Central memory CD8-positive, alpha-beta T cell (primary cell): ENCODE data around the gene NAV1.
"Not testable (repeated sequence)": the region's sequence is repeated elsewhere in the genome, so short reads cannot be mapped to it uniquely, and the experiment has no call there.

Experiments
- ATAC-seq: fragments of 150-1000 bp; cut with Tn5 transposase; replicated peaks from 2 replicates; pipeline ENCODE4 v1.10.0; 2022; ENCODE audit warnings: mild to moderate bottlenecking, moderate FRiP score, moderate number of reproducible peaks; ENCODE audit not compliant: poor library complexity, severe bottlenecking; ENCODE audit errors: extremely low read depth
- DNase-seq, 2 donors: peaks; one replicate each; pipeline ENCODE4 v3.0.0; 2021; ENCODE audit warnings: low spot score in 2 of 2
- H3K27ac Mint-ChIP-seq: one replicate; pipeline ENCODE4 v1.8.0; 2022; ENCODE audit warnings: low read depth, mild to moderate bottlenecking, moderate library complexity, mixed read lengths
- H3K27me3 Mint-ChIP-seq: one replicate; pipeline ENCODE4 v1.8.0; 2022; ENCODE audit warnings: mixed read lengths
- H3K36me3 Mint-ChIP-seq: one replicate; pipeline ENCODE4 v1.8.0; 2022; ENCODE audit warnings: mild to moderate bottlenecking, moderate library complexity, mixed read lengths; ENCODE audit not compliant: insufficient read depth
- H3K4me1 Mint-ChIP-seq: one replicate; pipeline ENCODE4 v1.8.0; 2022; ENCODE audit warnings: mixed read lengths
- H3K4me3 Mint-ChIP-seq: one replicate; pipeline ENCODE4 v1.8.0; 2022; ENCODE audit warnings: mild to moderate bottlenecking, moderate library complexity, mixed read lengths
- H3K9me3 Mint-ChIP-seq: one replicate; pipeline ENCODE4 v1.8.0; 2022; ENCODE audit warnings: mixed read lengths

The NAV1 gene

GRCh38 chr1:201516511-201517127, 22.3 kb upstream of the NAV1 start:
- H3K27me3 Mint-ChIP-seq = no peaks in the 10 kb centered on the region
- H3K36me3 Mint-ChIP-seq = peaks cover 7% of the 10 kb centered on the region
- no peak for ATAC-seq

GRCh38 chr1:201517631-201518030, 21.3 kb upstream of the NAV1 start:
- peaks cover 9% of the 10 kb centered on the region for H3K36me3 Mint-ChIP-seq
- no peaks in the 10 kb centered on the region for H3K4me1 Mint-ChIP-seq
- H3K4me3 Mint-ChIP-seq = no peak overlapping the region
- no peak overlapping the region for H3K27ac Mint-ChIP-seq
- H3K27me3 Mint-ChIP-seq = no peaks in the 10 kb centered on the region
- ATAC-seq (no peak), DNase-seq (no peak)
- H3K9me3 Mint-ChIP-seq = no peaks in the 10 kb centered on the region

More at GRCh38 chr1:201516511-201517127, 22.3 kb upstream of the NAV1 start:
- Mint-ChIP-seq H3K9me3 (no peaks in the 10 kb centered on the region), H3K4me1 (no peaks in the 10 kb centered on the region), H3K27ac (no peak overlapping the region), H3K4me3 (no peak overlapping the region)
- DNase-seq = no peak

GRCh38 chr1:201518071-201518470, 20.9 kb upstream of the NAV1 start:
- Mint-ChIP-seq H3K36me3 (peaks cover 9% of the 10 kb centered on the region), H3K4me3 (no peak overlapping the region), H3K9me3 (no peaks in the 10 kb centered on the region), H3K27ac (no peak overlapping the region), H3K27me3 (no peaks in the 10 kb centered on the region), H3K4me1 (no peaks in the 10 kb centered on the region)
- DNase-seq = no peak
- ATAC-seq = no peak

GRCh38 chr1:201520046-201520575, 18.8 kb upstream of the NAV1 start:
- not testable (repeated sequence) for H3K4me1 Mint-ChIP-seq, H3K4me3 Mint-ChIP-seq, ATAC-seq, H3K27ac Mint-ChIP-seq, H3K9me3 Mint-ChIP-seq, H3K27me3 Mint-ChIP-seq, DNase-seq
- peaks cover 12% of the 10 kb centered on the region for H3K36me3 Mint-ChIP-seq

- DNase-seq = no peak
These were observed 13.6 kb upstream of the NAV1 start for GRCh38 chr1:201525193-201525778.

GRCh38 chr1:201527879-201528278, 11.0 kb upstream of the NAV1 start:
- no peak overlapping the region for H3K27ac Mint-ChIP-seq
- H3K4me3 Mint-ChIP-seq = no peak overlapping the region
- no peak for DNase-seq
- ATAC-seq = no peak
- H3K27me3 Mint-ChIP-seq = peaks cover 8% of the 10 kb centered on the region
- no peaks in the 10 kb centered on the region for H3K4me1 Mint-ChIP-seq
- no peaks in the 10 kb centered on the region for H3K9me3 Mint-ChIP-seq
- H3K36me3 Mint-ChIP-seq = peaks cover 5% of the 10 kb centered on the region

More at GRCh38 chr1:201525193-201525778, 13.6 kb upstream of the NAV1 start:
- H3K4me3 Mint-ChIP-seq = no peak overlapping the region
- H3K27ac Mint-ChIP-seq = no peak overlapping the region
- H3K36me3 Mint-ChIP-seq = peaks cover 7% of the 10 kb centered on the region
- no peak for ATAC-seq
- H3K9me3 Mint-ChIP-seq = no peaks in the 10 kb centered on the region
- no peaks in the 10 kb centered on the region for H3K27me3 Mint-ChIP-seq
- no peaks in the 10 kb centered on the region for H3K4me1 Mint-ChIP-seq

GRCh38 chr1:201528631-201529252, 10.2 kb upstream of the NAV1 start:
- peaks cover 5% of the 10 kb centered on the region for H3K36me3 Mint-ChIP-seq
- no peaks in the 10 kb centered on the region for H3K9me3 Mint-ChIP-seq
- ATAC-seq (no peak), DNase-seq (no peak)
- no peaks in the 10 kb centered on the region for H3K4me1 Mint-ChIP-seq
- no peak overlapping the region for H3K27ac Mint-ChIP-seq
- no peak overlapping the region for H3K4me3 Mint-ChIP-seq
- H3K27me3 Mint-ChIP-seq = peaks cover 11% of the 10 kb centered on the region

- DNase-seq = no peak
- Mint-ChIP-seq H3K27ac (peak overlapping the region; percentile 44), H3K27me3 (peaks cover 12% of the 10 kb centered on the region), H3K36me3 (peaks cover 2% of the 10 kb centered on the region), H3K9me3 (no peaks in the 10 kb centered on the region), H3K4me1 (no peaks in the 10 kb centered on the region), H3K4me3 (no peak overlapping the region)
- ATAC-seq = no peak
These were observed 8.0 kb upstream of the NAV1 start for GRCh38 chr1:201530741-201531531.

GRCh38 chr1:201531551-201532425, 7.1 kb upstream of the NAV1 start:
- no peak overlapping the region for H3K4me3 Mint-ChIP-seq
- H3K9me3 Mint-ChIP-seq = no peaks in the 10 kb centered on the region
- ATAC-seq = no peak
- peaks cover 21% of the 10 kb centered on the region for H3K27me3 Mint-ChIP-seq
- no peak for DNase-seq
- H3K36me3 Mint-ChIP-seq = peaks cover 2% of the 10 kb centered on the region
- peak overlapping the region; percentile 44 for H3K27ac Mint-ChIP-seq
- H3K4me1 Mint-ChIP-seq = no peaks in the 10 kb centered on the region

GRCh38 chr1:201533836-201534235, 5.1 kb upstream of the NAV1 start:
- Mint-ChIP-seq H3K27me3 (peaks cover 41% of the 10 kb centered on the region), H3K36me3 (peaks cover 1% of the 10 kb centered on the region), H3K27ac (no peak overlapping the region), H3K9me3 (no peaks in the 10 kb centered on the region), H3K4me1 (peaks cover 8% of the 10 kb centered on the region), H3K4me3 (no peak overlapping the region)
- no peak for DNase-seq
- no peak for ATAC-seq

- ATAC-seq = no peak
- Mint-ChIP-seq H3K36me3 (peaks cover 1% of the 10 kb centered on the region), H3K4me1 (peaks cover 17% of the 10 kb centered on the region), H3K4me3 (no peak overlapping the region), H3K27me3 (peaks cover 51% of the 10 kb centered on the region), H3K9me3 (no peaks in the 10 kb centered on the region), H3K27ac (no peak overlapping the region)
- DNase-seq = no peak
These were observed 3.6 kb upstream of the NAV1 start for GRCh38 chr1:201535046-201535918.
